NCI-H526 treated with DMSO at 0.1 percent for 48 hours (cell line): ENCODE results near the gene COL8A1.

Experiments used
- DNase-seq: peaks from one replicate; lab custom pipeline; 2025; lab: John Stamatoyannopoulos, UW

The COL8A1 gene

DNA sequence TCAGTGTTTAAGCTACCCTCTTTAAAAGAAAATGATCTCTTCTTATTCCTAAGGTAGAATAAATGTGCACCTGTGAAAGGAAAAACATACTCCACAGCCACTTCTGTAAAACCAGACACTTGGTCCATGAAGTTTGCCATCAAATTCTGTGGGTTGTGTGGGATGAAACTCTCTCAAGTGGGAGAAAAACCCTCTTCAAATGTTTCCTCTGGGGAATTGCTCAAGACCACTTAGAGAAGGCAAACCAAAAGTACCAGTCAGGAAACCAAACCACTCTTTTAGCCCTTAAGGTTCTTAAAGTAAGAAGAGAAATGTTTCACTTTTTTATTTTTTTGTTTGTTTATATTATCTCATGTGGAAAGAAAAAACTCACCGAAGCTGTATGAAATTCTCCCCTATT lies 1.2 kb downstream of the COL8A1 start:
- DNase-seq: no peak

DNA sequence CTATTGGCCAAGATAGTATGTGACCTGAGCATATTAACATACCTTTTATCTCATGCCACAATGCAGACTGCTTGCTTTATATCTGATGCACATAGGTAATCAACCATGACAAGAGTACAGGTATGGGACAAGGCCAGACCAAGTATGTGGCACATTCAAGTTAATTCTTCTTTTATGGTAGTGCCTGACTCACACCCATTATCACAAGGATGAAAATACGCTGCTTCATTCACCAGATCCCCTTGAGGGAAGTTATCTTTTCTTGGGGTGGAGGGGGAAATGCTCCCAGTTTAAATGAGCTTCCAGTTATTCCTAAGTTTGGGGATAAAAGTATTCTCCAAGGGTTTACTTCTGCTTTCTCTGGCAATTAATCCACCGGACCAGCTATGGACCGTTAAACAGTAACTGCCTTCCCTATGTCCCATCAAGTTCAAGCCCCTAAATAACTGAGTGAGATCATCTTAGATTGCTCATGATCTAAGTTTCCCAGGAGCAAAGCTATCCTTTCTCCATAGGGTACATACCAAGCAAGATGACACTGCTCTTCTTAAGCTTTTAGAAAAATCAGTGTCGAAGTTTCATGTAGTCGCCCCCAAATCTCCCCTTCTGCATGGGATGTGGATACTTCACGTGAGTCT lies 1.9 kb downstream of the COL8A1 start:
- no peak for DNase-seq

DNA sequence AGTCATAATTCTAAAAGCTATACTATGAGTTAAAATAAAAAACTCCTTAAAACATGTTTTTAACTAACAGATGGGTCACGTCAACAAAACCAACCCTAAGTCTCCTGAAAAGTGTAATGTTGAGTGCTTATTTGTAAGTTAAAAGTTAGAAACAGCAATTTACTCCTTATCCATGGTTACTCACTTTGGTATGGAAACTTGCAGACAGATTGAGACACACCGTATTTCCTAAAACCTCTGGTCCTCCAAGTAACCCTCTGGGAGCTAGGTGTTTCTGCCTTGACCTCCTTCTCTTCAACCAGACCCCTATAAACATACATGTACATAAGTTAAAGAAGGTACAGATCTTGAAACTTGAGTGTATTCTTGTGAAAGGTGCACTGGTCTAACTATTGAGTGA lies 3.1 kb downstream of the COL8A1 start:
- DNase-seq: no peak

DNA sequence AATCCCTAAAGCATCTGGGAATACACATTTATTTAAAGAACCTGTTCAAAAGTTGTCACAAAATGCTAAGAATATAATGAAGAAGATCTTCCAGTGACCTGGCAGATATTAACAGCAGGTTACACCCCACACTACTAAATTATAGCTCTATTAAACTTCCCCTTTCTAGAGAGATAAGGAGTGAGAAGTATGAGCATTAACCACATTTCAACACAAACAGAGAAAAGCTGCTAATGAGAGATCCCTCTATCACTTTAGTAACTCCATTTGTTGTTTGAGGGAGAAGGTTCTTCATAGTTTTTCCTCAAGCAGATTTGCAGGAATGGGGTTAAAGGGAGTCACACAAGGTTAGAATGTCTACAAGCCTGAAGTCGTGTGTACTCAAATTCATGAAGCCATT lies 3.6 kb downstream of the COL8A1 start:
- no peak for DNase-seq

DNA sequence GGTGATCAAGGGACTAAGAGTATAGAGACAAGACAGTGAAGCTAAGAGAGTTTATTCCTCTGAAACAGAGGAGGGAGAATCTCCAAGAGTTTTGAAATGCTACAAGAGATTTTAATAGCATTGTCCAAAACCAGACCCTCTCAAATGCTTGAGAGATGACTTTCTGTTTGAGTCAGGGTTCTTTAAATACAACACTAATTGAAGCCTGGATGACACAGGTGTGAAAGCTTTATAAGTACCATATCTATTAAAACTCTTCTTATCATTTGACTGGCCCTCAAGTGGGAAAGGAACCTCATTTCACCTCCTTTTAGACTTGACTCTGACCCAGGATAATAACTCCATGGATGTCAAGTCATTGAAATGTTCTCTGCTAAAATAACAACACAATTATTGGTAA lies 5.6 kb downstream of the COL8A1 start:
- DNase-seq: no peak

DNA sequence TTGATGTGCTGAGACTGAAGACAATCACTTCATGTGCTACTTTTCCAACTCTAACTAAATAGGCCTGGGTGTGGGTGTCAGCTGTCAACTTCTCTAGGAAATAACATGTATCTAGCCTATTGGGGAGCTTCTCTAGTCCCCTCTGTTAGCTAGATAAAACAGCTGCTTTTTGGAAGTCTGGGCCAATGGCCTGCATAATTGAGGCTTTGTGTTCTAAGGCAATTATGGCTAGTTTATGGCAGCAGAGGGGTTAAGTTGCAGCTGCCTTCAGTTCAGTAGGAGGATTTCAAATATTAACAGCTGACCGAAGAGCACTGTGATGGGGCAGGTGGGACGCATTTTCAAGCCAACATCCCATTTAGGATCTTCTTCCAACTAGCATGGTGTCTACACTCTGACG lies 6.4 kb downstream of the COL8A1 start:
- DNase-seq: no peak

DNA sequence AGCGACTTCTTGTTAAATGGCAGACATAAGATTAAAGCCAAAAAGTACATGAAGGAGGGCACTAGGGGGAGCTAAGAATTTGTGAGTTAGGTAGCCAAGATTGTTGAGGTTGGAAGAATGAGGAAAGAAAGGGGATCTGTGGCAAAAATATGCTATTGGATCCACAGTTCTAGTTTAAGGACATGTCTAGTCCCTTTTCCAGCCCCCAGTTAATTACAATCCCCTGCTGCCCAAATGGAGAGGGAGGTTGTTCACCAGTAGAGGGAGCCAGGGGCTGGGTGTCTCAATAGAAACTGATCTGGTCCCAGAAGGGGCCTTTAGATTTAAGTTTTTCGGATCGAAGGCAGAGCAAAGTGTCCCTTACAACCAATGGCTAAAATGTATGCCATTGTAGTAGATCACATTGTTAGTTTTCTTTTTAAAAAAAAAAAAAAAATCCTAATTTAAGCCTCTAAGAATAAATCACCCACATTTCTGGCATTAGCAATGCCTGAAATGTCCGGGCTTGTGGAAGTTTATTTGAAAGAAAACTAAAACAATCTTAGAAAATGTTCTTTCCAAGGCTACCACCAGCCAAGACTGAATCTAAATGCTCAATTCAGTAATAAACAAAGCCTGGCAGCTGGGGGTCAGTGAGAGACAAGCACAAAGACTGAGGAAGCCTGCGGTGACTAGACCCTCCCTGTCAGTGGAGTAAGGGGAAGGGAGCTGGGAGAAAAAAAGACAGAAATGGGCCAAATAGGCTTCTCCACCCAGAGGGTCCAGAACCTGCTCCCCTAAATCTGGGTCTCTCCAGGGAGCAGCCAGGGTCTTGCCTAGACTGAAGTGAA lies 7.1 kb downstream of the COL8A1 start:
- no peak for DNase-seq

DNA sequence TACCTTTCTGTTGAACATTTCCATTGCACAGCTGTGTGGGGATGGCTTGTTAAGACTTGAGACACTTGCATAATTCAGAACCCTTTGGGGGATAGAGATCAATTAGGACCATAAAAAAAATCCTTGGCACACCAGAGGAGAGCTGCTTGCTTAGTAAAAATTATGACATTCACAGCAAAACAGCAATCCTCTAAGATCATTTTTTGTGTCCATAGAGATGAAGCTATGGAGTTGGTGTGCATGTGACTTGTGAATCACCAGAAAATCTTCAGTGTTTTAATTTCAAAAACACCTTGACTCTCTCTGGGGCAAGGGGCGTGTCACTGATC lies 7.7 kb downstream of the COL8A1 start:
- no peak for DNase-seq

DNA sequence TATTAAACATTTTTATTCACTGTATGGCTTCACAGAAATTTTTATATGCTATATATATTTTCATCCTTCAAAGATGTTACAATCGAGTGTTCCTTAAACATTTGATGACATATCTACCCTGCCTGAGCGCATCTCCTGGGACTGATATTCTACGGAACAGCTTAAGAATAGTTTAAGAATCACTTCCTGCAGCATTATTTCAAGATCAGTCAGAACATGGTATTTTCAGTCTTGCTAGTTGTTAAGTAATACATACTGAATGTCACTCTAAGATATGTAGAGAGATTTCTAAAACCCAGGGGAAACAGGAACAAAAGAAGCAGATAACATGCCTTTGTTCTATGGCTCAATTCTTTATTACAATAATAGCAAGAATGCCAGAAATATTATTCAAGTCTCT lies 8.7 kb downstream of the COL8A1 start:
- DNase-seq: no peak

DNA sequence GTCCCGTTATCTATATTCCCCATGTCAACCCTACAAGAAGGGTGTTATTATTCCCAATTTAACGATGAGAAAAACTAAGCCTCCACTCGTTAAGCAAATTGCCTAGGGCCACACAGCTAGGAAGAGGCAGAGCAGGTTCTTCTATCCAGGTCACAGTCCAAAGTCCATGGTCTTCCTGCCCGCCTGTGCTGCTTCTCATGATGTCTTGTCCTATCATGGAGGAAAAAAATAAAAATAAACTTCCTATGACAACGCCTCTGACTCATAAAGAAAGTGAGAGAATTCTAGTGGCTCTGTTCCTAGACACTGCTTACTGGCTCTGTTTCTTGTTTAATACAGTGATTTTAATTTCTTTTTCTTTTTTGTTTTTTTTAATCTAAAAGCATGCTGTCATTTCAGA lies 9.7 kb downstream of the COL8A1 start:
- DNase-seq: no peak

DNA sequence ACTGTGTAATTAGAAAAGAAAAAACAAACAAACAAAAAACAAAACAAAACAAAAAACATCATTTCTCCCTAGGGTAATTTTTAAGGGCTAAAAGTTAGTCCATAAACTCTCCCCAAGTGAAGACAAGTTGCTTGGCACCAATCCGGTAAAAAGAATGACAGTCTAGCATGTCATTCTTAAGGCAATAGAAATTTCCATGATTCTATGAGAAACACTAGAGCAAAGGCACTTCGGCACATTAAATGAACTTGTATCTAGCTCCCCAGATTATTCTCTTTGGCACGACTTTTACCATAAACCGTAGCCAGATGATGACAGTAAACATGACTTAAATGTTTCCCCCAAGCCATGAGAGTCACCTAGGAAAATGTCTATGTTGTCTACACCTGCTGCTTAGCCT lies 10.1 kb downstream of the COL8A1 start:
- no peak for DNase-seq

DNA sequence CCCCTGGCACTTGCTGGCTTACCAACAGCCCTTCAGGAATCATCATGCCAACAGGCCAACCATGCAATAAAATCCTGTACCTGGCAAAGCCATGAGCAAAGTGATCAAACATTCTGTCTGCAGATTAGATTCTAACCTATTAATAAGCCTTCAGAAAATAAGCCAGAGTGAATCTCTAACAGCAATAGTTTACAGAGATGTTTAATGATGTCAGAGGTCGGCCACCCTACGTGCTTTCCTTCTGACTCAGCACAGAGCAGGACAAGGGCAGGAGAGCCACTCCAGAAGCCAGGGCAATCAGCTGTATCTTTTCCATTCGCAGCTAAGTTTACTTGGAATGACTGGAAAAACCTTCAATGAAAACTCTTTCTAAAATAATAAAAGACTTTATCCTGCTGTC lies 13.1 kb downstream of the COL8A1 start:
- DNase-seq: no peak

DNA sequence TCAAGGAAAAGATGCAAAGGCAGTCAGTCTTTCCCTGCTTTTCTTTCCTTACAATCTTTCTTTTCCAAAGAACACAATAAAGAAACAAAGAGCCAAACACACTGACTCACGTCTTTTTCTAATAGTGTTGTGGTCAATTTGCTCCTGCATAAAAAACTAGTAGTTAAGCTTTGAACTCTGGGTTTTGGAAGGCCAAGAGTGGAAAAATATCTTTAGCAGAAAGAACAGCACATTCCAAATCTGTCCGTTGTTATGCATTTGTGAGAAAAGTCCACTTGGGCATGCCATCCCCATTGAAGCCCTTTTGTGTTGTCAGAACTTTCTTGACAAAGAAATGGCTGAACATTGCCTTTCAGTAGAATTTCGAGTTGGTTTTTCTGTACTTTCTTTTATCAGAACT lies 18.2 kb downstream of the COL8A1 start:
- no peak for DNase-seq

DNA sequence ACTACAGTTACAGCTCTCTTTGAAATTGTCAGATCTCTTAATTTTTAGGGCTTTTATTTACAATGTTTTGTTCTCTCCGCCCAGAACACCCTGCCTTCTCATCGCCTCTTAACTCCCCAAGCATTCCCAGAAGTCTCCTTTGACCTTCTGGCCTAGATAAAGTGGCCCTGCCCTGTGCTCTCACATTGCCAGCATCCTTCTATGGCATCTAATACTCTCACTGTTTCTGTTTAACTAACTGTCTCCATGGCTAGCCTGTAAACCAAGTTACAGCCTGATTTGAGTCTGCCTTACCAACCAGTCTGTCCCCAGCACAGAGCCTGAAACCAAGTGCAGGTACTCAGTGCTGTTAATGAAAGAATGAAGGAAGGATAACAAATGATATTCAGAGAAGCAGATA lies 19.9 kb downstream of the COL8A1 start:
- DNase-seq: no peak

DNA sequence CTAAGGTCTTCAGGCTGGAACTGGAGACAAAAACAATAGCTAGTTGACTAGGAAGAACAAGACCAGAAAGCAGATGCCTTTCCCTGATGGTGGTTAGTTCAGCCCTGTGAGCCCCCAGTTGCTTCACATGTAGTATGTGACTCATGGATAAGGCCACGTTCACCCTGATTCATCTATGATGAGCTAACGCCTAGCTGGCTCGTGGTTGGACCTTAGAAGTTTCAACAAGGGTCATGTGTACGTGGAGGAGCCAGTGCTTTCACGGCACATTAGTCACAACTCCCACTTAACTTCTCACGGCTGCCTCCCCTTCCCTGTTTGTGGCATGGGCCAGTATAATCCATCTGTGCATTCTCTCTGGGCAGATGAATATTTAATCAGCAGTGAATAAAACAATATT lies 20.6 kb downstream of the COL8A1 start:
- DNase-seq: no peak

DNA sequence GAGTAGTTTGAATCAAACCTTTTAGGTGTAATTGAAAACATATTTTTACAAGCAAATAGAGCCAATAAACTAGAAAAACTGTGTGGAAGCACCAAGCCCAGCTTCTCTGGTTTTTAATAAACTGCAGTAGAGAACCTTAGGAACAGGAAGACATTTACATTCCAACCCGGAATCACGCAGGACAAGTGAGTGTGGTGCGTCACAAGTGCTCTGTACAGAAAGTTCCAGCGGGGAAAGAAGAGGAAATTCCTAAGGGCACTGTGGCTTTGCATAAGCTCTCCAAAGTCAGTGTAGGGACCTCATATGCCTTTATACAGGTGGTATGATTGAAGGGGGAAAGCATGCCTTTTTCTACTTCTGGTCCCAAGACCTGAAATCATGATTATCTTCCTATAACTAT lies 21.6 kb downstream of the COL8A1 start:
- no peak for DNase-seq

DNA sequence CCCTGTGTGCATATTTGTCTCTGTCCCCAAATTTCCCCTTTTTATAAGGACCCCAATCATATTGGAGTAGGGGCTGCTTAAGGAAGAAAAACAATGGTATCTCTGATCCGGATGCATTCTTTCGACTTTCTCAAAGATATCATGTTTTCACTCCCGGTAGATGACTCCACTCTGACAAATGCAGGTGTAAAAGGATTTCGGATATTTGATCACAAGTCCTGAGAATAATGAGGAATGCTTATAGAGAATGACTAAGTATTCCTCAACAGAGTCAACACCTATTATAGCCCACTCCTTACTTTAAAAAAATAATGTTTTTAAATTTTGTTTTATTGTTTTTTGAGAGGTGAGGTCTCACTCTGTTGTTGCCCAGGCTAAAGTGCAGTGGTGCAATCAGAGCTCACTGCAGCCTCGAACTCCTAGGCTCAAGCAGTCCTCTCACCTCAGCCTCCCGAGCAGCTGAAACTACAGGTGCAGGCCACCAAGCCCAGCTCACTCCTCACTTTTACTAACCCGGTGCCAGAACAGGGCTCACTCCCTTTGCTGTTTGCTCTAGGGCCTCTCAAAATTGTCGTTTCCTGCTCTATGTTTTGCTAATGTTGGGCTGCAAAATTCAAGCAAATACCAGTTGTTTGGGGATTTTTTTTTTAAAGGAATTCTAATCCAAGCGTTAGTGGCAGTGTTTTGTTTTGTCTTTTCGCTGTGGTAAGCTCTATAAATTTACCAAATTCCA lies 24.6 kb downstream of the COL8A1 start:
- no peak for DNase-seq

DNA sequence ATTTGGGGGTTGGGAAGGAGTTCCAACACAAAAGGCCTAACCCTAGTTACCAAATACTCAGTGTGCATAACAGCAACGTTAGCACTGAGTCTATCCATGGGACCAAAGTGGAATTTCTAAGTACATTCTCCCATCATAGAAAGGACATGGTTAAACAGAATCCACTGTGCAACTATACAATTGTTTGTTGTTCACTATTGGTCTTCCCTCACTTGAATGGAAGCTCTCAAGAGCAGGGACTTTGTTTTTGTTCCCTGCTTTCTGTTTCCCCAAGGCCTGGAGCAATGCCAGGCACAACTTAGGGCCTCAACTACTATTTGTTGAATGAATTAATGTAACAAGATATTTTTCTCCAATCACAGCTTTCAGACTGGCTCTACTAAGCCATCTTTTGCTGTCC lies 25.6 kb downstream of the COL8A1 start:
- no peak for DNase-seq

DNA sequence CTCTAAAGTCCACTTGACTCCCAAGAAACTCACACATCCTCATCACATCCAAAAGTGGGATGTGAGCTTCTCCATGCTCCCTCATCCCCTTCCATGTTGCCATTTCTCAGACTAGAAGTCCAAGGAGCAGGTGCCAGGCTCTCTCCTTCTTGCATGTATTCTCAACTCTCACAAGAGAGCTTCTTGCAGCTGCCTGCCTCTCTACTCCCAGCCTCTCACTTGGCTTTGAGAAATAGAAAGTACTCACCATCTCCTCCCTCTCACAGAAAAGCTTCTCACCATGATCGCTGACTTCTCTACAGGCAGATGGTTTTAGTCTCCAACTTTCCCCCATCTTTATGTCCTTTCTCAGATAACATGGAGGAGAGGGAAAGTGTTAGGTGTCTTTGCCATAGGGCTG lies 26.6 kb downstream of the COL8A1 start:
- DNase-seq: no peak

DNA sequence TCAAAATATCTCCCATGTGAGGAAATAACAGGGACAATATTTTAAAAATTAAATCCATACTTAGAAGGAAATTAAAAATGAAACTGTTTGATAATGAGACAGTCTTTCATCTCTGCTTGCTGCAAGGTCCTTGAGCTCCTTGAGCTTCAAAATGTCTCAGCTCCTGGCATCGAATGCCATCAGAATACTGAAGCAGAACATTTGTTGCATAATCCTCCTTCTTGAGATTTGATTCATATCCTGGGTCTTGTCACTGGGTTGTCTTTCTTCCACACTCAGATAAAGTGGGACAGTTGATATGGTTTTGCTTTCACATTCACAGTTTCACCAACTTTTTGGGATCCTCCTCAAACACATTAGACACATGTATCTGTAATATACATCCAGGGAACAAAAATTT lies 27.8 kb downstream of the COL8A1 start:
- no peak for DNase-seq

DNA sequence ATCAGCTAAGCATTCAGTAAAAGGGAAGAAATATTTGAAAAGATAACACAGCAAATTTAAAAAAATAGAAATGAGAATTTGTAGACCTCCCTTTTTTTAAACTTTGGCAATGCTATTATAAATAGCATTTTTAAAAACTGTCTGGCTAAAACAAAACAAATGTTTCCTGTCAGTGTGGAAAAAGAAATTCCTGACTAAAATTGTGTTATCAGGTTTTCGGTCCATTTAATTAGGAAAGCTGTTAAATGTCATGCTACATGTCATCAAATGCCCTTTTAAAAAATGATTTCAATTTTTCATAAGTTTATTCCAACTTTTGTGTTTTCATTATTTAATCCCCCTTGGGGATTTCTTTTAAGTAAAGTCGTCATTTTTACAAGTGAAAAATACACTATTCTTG lies 29.6 kb downstream of the COL8A1 start:
- no peak for DNase-seq

DNA sequence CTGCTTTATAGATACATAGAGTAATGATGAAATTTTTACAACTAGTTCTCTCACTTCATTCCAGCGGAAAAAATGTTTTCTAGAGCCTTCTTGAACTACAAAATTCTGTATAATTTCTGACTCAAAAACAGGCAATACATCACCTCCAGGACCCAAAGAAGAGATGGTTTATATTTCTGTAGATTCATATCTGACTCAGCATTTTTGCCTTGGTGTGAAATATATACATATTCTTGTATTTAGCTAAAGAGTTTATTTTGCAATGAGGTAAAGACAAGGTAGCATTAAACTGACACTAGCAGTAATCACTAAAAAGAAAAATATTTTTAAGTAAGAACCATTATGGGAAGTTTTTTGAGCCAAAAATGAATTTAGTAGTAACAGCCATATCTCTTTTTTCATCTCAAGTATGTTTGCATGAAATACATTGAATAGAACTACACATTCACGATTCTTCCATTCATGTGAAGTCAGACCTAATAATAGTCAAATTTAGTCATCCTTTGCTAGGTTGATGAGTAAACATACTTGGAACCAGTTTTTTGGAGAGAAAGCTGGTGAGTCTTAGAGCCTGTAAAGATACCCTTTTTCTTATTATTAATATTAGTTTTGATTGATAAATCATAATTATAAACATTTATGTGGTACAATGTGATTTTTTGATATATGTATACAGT lies 31.6 kb downstream of the COL8A1 start:
- no peak for DNase-seq

DNA sequence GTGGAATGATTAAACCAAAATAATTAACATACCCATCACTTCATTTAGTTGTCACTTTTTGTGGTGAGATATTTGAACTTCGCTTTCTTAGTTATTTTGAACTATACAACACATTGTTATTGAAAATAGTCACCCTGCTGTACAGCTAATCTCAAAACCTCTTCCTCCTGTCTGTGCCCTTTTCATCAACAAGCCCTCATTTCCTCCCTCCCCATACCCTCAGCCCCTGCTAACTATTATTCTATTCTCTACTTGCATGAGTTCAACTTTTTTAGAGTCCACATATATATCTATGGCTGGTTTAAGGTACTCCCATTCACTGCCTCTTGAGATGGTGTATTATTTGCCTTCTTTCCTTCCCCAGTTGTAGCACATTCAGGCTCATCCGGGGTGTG lies 32.2 kb downstream of the COL8A1 start:
- no peak for DNase-seq
